ENCODE results near the gene CUTA.

CUTA gene

DNA sequence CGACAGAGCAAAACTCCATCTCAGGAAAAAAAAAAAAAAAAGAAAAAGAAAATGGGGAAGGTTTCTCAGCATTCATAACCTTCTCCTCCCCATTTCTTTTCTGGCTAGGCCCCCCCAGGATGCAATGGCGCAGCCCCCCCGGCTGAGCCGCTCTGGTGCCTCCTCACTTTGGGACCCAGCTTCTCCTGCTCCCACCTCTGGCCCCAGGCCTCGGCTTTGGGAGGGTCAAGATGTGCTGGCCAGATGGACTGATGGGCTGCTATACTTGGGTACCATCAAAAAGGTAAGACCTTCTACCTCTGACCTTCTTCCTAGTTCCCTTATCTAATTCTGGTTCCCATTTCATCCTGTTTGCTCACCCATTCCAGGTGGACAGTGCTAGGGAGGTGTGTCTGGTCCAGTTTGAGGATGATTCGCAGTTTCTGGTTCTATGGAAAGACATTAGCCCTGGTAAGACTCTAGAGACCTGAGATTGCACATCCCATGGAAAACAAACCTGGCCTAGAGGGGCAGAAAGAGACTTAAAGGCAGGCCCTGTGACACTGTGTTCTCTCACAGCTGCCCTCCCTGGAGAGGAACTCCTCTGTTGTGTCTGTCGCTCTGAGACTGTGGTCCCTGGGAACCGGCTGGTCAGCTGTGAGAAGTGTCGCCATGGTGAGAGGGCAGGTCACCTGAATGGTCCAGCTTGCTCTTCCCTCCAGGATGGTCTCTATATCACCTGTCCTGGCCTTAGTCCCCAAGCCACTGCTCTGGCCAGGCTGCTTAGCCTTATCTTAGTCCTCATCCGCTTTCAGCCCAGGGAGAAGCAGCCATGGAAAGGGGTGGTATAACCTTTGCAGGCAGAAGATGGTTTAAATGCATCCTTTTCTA is 5.5 kb downstream of the CUTA start:
- H3K4me1 ChIP-seq = peaks cover 0 to 60% (median 43%) of the 10 kb centered on the region in 4 donors

DNA sequence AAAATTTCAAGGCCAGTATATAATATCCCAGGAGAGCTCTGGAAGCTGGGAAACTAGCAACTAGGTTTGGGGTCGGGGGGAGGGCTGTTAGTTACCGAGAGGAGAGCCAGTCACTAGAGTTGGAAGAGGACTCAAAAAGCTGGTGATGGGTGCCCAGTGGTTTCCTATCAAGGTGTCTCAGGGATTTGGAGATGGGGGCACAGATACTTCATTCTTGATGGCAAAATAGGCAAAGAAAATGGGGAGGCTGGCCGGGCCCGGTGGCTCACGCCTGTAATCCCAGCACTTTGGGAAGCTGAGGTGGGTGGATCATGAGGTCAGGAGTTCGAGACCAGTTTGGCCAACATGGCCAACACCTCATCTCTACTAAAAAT is 6.3 kb downstream of the CUTA start:
- DNase-seq = no peak
- Histone ChIP-seq H3K4me3 (peak overlapping the region; percentile 94 to 98), H3K36me3 (peaks cover 25 to 43% (median 39%) of the 10 kb centered on the region in 3 donors), H3K9me3 (no peaks in the 10 kb centered on the region), H3K27me3 (no peaks in the 10 kb centered on the region), H3K4me1 (peaks cover 0 to 52% (median 37%) of the 10 kb centered on the region in 4 donors), H3K27ac (peak overlapping the region; percentile 99 to 100)
- TF ChIP-seq, protein P1, sequence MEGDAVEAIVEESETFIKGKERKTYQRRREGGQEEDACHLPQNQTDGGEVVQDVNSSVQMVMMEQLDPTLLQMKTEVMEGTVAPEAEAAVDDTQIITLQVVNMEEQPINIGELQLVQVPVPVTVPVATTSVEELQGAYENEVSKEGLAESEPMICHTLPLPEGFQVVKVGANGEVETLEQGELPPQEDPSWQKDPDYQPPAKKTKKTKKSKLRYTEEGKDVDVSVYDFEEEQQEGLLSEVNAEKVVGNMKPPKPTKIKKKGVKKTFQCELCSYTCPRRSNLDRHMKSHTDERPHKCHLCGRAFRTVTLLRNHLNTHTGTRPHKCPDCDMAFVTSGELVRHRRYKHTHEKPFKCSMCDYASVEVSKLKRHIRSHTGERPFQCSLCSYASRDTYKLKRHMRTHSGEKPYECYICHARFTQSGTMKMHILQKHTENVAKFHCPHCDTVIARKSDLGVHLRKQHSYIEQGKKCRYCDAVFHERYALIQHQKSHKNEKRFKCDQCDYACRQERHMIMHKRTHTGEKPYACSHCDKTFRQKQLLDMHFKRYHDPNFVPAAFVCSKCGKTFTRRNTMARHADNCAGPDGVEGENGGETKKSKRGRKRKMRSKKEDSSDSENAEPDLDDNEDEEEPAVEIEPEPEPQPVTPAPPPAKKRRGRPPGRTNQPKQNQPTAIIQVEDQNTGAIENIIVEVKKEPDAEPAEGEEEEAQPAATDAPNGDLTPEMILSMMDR (IDR thresholded peaks at IDR 0.05) = no peak
- intact Hi-C loops (cut with DNase I; ENCODE audit: low total_unique reads) = loop anchor here (10.0 kb wide), 1 partner anchor 117 kb away; the partner anchor contains the start of gene RGL2

More for the DNA sequence above, 5.5 kb downstream of the CUTA start:
- peaks cover 25 to 44% (median 39%) of the 10 kb centered on the region in 3 donors for H3K36me3 ChIP-seq
- intact Hi-C loops (cut with DNase I; ENCODE audit: low total_unique reads) = loop anchor here (10.0 kb wide), 1 partner anchor 118 kb away; the partner anchor contains the start of gene RGL2
- DNase-seq = no peak
- no peaks in the 10 kb centered on the region for H3K27me3 ChIP-seq
- H3K4me3 ChIP-seq = peak overlapping the region; percentile 94 to 98
- no peaks in the 10 kb centered on the region for H3K9me3 ChIP-seq
- H3K27ac ChIP-seq = peak overlapping the region; percentile 99 to 100
- TF ChIP-seq, protein P1 (IDR thresholded peaks at IDR 0.05) = no peak

DNA sequence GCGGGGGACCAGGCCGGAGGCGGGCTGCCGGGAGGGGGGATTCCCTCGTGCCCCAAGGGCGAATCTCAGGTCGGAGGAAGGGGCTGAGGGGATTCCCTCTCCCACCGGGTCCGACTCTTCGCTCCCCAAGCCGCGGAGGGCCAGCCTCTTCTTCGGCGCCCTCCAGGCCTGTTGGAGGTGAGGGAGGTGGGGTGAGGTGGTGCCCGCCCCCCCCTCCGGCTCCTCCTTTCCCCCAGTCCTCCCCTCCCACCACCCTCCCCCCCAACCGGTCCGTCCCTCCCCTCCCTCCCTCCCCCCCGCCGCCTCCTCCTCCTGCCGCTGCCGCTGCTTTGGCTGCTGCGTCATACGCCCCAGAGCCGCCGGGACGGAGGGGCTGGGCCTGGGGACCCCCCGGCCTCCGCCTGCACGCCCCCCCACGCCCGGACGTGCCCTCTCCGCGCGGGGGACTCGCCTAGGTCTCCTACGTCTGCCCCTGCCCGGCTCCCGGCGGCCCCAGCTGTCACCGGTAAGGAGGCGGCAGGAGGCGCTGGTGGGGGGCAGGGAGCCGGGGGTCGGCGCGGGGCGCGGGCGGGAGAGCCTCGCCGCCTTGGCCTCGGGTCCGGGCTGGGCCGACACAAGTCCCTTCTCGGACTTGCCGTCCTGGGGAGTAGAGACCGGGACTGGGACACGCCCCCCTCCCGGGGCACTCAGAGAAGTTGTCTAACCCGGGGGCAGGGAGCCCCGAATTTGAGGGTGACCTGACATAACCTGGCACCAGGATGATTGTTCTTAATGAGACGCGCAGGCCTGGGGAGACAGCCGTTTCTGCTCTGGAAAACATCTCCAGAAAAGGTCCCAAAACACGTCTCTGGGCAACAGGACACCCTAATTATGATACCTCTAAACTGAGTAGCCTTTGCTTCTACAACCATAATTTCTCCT is 6.9 kb downstream of the CUTA start, which contains the start of gene PHF1:
Gene PHF1 (plus strand): TSS at position 304 of the 921 bp plus-strand sequence. CDS start 1,250 bp downstream, outside the sequence.
- H3K36me3 ChIP-seq = peaks cover 24 to 37% (median 36%) of the 10 kb centered on the region in 3 donors
- peak within 1 kb of the TSS; percentile 99 to 100 for H3K27ac ChIP-seq
- DNase-seq = peak in 1 of 2 donors; percentile 51
- no peaks in the 10 kb centered on the region for H3K27me3 ChIP-seq
- H3K4me1 ChIP-seq = peaks cover 0 to 46% (median 31%) of the 10 kb centered on the region in 4 donors
- TF ChIP-seq, protein P1 (IDR thresholded peaks at IDR 0.05) = no peak
- intact Hi-C loops (cut with DNase I; ENCODE audit: low total_unique reads) = loop anchor here (10.0 kb wide), 1 partner anchor 116 kb away; the partner anchor contains the start of gene RGL2
- no peaks in the 10 kb centered on the region for H3K9me3 ChIP-seq
- peak within 1 kb of the TSS; percentile 94 to 98 for H3K4me3 ChIP-seq

DNA sequence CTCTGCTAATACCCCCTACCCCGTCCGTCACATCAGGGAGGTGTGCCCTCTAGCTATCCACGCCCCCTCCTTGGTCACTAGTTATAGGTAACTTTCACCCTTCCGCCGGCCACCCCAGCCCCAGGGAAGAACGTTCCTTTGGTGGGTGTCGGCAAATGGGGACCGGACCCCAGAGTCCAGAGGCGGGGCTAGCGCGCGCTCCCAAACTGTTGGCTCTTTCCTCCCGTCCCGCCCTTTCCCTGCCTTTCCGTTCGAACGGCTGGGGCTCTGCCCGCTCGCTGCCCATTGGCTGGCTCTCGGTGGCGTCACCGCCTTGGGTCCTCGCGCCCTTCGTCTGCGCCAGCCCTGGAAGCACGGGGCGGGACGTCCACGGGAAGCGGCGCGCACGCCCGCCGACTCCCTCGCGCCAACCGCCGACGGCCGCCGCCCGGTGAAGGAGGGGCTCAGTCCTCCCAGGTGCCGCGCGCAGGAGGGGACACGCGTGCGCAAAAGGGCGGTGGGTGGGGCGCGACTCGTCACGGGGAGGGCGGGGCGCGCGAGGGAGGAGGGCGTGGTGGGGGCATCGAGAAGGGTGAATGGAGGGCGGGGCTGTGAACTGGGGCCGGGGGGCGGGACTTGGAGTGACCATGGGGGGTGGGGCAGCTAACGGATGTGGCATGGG is 7.7 kb downstream of the CUTA start:
- no peaks in the 10 kb centered on the region for H3K27me3 ChIP-seq
- no peaks in the 10 kb centered on the region for H3K9me3 ChIP-seq
- intact Hi-C loops (cut with DNase I; ENCODE audit: low total_unique reads) = loop anchor here (10.0 kb wide), 1 partner anchor 115 kb away; the partner anchor contains the start of gene RGL2
- peak; percentile 96 to 99 for DNase-seq
- H3K4me3 ChIP-seq = peak overlapping the region; percentile 94 to 98
- H3K4me1 ChIP-seq = peaks cover 0 to 38% (median 25%) of the 10 kb centered on the region in 4 donors
- peak overlapping the region; percentile 99 to 100 for H3K27ac ChIP-seq
- H3K36me3 ChIP-seq = peaks cover 16 to 29% (median 28%) of the 10 kb centered on the region in 3 donors
- TF ChIP-seq, protein P1 (IDR thresholded peaks at IDR 0.05) = no peak

Measured in tibial artery (tissue), 4 donors.